HG03108 (cell line): Measurements from ENCODE around the gene SMC3.
"Not testable (repeated sequence)": the region's sequence is repeated elsewhere in the genome, so short reads cannot be mapped to it uniquely, and the experiment has no call there.

Experiments
- ATAC-seq: cut with Tn5 transposase; IDR thresholded peaks from one replicate; pipeline ENCODE4 v1.9.1; 2021; ENCODE audit warnings: moderate library complexity; ENCODE audit not compliant: unreplicated experiment

SMC3 gene

DNA sequence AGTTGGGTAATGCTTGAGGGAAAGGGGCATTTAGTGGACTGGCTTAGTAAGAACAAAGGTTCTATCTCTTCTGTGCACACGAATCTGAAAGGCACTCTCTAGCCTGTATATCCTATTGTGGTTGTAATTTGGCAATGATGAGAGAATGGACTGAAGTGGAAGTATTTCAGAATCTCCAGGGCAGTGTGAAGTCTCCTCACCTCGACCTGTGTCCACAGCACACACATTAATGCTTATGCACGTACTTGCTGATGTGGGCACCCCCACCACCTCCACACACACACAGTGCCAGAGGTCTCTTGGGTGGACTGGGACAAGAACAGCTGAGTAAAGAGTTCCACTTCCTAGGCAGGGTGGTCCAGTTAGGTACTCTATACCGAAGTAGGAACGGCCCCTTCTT lies 6.9 kb downstream of the SMC3 start:
- ATAC-seq, result no peak

DNA sequence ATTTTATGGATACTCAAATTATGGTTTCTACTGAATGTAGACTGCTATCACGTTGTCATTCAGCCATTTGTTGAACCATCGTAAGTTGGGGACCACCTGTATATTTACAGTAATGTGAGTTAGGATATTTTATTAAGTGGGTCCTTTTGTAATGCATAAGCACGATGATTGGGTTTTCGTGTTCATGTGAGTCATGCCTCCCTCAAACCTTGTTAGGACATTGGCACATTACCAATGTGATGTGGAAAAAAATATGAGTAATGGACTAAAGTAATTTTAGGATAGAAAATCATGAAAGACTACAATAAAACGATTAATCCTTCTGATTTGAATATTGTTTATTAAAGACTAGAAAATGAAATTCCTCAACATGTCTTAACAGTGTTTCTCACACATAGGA lies 8.7 kb downstream of the SMC3 start:
- no peak for ATAC-seq

DNA sequence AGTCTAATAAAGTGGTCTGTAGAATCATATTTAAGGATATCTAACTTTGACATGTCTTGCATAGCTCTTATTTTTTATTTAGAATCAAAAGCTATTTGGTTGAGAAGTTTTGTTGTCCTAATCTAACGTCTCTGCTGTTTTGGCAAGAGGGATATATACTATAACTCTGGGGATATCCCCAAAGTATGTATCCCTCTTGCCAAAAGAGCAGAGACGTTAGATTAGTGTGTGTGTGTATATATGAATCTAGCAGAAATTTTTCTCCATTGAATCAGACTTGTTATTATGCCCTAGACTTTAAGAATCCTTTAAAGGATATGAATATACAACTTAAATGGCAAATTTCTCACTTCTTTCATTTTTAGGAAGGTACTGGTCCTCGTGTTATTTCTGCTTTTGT lies 9.6 kb downstream of the SMC3 start:
- ATAC-seq, result no peak

DNA sequence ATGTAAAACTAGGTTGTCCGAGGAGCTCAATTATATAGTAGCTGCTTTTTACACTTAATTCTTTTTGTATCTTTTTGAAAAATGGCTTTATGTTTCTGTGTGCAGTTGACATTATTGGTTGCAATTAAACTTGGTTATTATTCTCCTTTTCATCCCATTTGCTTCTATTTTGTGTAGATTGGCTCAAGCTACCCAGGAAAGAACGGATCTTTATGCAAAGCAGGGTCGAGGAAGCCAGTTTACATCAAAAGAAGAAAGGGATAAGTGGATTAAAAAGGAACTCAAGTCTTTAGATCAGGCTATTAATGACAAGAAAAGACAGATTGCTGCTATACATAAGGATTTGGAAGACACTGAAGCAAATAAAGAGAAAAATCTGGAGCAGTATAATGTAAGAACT lies 16.5 kb downstream of the SMC3 start:
- no peak for ATAC-seq

DNA sequence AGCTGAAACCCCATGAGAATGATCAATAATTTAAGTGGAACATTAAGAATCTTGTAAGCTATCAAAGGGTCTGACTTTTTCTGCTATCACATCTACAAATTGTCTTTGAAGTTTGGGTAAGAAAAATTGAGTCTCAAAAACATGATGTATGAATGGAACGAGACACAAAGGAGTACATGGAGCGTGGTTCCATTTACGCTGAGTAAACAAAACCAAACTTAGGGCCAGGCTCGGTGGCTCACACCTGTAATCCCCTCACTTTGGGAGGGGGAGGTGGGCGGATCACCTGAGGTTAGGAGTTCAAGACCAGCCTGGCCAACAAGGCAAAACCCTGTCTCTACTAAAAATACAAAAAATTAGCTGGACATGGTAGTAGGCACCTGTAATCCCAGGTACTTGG lies 24.3 kb downstream of the SMC3 start:
- no peak for ATAC-seq

DNA sequence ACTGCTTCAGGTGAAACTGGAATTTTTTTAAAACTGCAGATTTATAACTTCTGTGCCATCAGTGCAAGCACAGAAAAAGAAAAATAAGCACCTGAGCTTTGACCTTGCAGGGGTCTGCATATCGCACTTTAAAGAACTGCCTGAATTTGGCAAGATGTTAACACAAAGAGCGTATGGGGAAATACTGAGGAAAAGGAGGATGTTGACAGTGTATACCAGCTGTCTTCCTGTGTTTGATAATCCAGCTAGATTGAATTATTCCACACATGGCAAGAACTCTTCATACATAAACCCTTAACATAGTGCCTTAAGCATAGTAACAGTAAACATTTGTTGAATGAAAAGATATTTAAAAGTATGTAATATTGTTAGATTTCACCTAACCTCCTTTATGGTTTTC lies 30.0 kb downstream of the SMC3 start:
- ATAC-seq, result no peak

DNA sequence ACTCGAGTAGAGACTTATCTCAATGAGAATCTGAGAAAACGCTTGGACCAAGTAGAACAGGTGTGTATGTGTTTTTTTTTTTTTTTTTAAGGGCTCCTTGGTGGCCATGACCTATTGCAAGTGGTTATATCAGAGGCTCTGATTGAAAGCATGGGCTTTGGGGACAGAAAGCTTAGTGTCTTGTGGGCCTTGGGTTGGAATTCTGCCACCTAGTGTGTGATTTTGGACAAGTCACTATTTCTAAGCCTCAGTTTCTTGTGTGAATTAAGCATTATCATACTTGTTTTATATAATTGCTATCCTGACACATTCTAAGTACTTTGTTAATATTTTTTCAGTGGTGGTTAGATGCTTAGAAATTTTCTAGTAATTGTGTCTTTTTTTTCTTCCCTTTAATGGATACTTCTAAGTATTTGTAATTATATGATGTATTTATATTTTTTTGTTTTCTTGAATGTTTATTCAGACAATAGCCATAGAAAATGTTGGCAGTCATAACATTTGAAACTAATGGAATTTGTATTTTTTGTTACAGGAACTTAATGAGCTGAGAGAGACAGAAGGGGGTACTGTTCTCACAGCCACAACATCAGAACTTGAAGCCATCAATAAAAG lies 33.1 kb downstream of the SMC3 start:
- ATAC-seq, result no peak

DNA sequence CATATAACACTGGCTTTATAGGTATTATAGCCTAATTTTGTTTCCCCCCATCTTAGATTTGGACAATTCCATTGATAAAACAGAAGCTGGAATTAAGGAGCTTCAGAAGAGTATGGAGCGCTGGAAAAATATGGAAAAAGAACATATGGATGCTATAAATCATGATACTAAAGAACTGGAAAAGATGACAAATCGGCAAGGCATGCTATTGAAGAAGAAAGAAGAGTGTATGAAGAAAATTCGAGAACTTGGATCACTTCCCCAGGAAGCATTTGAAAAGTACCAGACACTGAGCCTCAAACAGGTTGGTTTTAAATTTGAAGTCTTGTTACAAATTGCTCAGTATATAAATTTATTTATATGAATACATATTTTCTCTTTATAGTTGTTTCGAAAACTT lies 34.1 kb downstream of the SMC3 start:
- ATAC-seq, result no peak

DNA sequence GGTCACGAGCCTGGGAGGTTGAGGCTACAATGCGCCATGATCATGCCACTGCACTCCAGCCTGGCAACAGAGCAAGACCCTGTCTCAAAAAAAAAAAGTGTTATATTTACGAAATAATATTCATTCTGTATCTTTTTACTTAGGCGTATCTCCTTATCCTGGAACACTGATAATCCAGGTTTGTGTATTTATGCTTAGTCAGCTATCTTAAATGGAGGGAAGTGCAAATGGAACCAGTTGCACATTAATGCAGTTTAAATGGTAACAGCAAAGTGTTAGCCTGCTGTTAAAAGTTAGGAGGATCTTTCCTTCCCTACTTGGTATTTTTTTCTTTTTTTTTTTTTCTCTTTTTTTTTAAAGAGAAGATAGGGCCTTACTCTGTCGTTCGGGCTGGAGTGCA lies 40.6 kb downstream of the SMC3 start:
- no peak for ATAC-seq

DNA sequence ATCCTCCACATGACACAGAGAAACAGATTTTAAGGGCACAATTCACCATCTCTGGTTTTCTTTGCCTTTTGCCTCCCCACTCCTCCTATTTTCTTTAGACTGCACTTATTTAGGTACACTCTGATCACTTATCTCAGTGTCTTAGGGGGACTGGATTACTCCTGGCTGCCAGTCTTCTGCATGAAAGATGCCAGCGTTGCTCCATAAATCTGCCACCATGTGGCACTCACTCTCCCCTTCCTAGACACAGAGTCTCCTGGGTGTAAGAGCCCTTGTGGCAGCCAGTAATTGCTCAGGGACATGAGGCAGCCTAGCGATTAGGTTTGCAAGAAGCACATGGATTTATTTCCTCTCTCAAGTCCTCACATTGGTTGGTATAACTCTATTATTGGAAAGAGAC lies 42.1 kb downstream of the SMC3 start:
- ATAC-seq, result no peak

DNA sequence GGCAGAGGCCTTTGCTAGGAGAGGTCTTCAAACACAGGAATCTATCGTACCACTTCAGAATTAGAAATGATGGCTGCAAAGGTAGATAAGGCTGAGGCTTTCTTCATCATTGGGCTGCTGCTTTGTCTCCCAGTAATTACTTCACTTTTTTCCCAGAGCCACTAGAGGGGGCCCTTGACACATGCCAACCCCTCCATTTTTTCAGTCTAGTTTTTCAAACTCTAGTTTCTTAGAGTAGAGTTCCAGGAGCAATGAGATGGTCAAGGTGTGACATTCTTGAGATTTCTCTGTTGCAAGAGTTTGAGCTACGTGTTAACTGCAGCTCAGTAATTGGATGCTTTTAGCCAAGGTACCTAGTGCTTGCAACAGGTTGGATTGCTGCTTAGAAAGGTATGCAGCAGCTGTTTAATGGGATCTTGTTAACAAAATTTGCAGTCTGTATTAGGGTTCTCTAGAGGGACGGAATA lies 42.8 kb downstream of the SMC3 start:
- no peak for ATAC-seq

DNA sequence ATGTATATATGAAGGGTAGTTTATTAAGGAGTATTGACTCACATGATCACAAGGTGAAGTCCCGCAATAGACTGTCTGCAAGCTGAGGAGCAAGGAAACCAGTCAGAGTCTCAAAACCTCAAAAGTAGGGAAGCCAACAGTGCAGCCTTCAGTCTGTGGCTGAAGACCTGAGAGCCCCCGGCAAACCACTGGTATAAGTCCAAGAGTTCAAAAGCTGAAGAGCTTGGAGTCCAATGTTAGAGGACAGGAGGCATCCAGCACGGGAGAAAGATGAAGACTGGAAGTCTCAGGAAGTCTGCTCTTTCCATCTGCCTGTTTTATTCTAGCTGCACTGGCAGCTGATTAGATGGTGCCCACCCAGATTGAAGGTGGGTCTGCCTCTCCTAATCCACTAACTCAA lies 43.3 kb downstream of the SMC3 start:
- not testable (repeated sequence) for ATAC-seq

DNA sequence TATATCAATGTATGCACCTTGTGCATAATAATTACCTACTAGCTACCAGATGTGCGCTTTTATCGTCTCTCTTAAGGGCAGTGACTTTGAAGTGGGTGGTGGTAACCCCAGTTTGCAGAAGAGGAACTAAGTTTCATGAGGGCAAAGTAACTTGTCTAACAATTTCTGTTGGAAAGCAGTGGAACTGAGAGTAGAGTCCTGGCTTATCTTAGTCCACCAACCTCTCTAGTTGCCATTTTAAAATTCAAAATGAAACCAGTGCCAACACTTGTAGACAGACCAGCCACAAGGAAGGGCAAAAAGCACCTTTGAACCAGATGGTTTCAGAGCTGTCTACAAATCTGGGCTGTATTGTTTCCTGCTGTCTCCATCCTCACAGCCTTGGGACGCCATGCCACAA lies 44.6 kb downstream of the SMC3 start:
- peak; percentile 26 for ATAC-seq

DNA sequence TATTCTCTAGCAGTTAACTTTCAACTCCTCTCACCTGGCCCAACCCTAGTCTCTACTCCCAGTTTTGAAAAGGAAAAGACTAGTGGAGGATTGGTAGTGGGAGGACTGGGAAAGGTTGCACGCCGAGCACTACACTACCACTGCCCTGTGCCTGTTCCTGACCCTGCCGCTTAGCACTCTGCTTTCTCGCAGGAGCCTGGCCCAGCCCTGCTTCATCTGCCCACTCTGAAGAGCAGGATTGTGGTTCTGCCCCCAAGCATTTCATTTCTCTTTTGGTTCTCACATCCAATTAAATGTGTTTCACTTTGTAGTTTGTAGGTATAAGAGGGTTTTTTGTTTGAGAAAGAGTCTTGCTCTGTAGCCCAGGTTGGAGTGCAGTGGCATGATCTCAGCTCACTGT lies 45.1 kb downstream of the SMC3 start:
- no peak for ATAC-seq

DNA sequence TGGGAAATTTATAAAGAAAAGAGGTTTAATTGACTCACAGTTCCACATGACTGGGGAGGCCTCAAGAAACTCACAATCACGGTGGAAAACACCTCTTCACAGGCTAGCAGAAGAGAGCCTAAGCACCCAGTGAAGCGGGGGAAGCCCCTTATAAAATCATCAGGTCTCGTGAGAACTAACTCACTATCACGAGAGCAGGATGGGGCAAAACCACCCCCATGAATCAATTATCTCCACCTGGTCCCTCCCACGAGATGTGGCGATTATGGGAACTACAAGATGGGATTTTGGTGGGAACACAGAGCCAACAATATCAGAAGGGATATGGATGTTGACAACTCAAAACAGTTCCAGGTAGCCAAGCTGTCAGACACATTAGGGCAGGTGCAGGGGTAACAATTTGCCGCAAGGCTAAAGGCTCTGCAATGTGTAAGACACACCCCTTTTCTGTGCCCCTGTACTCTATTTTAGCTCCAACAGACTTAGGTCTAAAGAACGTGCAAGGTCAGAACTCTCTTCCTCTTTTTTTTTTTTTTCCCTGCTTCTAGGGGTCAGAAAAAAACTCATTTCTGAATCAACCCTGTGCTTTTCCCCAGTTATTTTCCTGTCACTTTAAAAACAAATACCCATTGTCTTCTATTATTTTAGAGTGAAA lies 46.0 kb downstream of the SMC3 start:
- ATAC-seq, result no peak

DNA sequence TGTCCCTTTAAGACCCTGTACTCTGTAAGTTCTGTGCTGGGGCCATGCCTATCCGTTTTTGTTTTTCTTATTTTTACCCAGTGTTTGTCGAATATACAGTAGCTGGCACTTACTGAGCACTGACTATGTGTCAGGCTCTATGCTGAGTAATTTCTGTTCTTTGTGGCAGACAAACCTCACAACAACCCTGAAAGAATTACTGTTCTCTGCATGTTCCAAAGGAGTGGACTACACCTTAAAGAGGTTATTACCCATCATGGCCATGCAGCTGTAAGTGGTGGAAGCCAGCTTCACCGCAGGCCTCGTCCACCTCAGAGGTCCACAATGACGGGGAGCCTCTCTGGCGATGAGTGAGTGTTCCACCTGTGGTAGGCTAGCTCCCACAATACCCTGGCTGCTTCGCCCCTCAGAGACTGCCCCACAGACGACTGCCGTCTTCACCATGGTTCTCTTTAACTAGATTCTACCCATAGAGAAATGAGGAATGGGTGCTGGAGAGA lies 46.6 kb downstream of the SMC3 start:
- ATAC-seq, result no peak

DNA sequence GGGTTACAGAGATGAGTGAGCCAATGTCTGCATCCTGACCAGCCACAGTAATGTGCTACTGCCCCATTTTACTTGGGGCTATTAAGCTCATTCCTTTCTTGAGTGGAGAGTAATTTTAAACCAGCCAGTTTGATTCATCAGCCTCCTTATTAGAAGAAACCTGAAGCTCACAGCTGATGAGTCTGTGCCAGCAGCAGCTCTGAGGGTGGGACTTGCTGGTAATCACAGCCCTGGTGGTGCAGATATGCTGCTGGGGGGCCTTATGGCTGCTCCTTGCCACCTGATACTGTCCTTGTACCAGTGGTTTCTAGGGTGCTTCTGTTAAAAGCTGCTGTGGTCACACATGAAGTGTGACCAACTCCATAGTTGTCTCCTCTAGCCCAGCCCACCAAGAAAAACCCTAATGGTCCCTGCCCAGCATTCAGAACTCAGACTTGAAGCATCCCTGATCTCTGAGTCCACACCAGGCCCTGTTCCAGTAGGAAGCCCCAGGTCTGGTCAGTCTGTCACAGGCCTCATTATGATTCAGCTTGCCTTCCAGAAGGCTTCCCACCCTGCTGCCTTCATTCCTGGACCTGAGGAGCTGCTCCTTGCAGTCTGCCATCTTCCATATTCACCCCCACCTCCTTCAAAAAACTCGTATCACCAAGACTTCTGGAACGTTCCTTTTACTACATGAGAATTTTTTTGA lies 47.7 kb downstream of the SMC3 start:
- ATAC-seq, result no peak

DNA sequence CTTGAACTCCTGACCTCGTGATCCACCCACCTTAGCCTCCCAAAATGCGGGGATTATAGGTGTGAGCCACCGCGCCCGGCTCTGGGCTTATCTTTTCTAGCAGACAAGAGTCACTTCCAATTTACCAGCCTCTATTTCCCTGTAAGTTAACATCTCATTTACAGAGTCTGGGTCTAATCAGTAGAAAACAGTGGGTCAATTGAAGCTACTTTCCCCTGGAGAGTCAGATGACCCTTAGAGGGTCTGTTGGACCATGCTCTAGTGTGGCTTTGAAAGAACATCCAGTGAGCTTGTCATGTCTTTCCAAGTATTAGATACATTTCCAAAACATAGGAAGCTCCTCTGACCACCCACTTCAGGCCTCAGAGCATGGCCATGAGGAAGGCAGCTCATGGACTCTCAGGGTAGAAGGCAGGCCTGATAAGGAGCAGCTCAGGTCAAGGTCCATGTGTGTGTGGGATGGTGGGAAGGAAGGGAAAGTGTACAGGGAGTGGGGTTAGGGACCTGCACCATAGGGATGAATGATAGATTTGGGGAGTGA lies 49.1 kb downstream of the SMC3 start:
- ATAC-seq, result no peak

DNA sequence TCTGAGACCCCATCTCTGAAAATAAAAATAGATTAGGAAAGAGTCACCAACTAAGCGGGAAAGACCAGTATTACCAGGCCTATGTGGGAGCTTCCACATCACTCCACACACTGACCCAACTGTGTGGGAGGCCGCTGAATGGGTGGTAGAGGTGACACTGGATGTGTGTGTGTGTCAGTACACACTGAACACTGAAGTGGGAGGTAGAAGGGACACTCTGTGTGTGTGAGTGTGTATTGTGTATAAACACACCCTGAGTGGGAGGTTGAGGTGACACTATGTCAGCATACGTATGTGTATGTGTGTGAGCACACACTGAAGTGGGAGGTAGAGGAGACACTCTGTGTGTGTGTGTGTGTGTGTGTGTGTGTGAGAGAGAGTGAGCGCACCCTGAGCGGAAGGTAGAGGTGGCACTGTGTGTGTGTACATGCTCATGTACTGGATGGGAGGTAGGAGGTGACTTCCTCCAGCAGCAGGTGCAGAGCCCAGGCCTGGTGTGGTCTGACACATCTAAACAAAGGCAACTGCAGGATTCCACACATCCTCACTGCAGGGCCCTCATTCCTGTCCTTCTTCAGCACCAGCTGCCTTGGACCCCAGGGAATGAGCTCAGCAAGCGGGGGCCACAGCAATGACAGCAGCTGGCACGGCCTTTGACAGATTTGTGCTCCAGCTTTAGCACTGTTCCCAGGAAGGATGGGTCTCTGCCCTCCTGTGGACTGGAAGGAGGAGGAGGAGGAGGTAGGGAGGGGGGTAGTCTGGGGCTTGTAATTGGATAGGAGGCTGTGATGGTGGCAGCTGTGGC lies 50.1 kb downstream of the SMC3 start:
- ATAC-seq, result no peak

DNA sequence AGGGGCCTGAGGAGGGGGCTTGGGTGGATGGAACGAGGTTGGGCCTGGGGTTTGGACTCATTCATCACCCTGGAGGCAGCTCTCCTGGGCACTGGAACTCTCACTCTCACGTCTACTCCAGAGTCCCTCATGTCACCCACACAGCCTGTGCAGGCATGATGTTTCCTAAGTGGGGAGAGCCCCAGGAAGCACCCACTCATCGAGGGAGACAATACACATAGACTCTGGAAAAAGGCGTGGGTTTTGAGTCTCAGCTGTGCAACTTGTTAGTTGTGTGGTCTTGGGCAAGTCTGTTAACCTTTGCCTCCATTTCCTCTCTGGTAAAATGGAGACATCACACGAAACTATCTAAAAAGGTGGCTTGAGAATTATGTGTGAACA lies 50.7 kb downstream of the SMC3 start:
- ATAC-seq, result no peak
